HG03354 (cell line): ENCODE results near the gene ENTPD2.

ENCODE experiments used
- ATAC-seq: cut with Tn5 transposase; IDR thresholded peaks from one replicate; pipeline ENCODE4 v1.9.1; 2021; ENCODE audit warnings: mild to moderate bottlenecking; ENCODE audit not compliant: unreplicated experiment, poor library complexity, severe bottlenecking

Gene ENTPD2

DNA sequence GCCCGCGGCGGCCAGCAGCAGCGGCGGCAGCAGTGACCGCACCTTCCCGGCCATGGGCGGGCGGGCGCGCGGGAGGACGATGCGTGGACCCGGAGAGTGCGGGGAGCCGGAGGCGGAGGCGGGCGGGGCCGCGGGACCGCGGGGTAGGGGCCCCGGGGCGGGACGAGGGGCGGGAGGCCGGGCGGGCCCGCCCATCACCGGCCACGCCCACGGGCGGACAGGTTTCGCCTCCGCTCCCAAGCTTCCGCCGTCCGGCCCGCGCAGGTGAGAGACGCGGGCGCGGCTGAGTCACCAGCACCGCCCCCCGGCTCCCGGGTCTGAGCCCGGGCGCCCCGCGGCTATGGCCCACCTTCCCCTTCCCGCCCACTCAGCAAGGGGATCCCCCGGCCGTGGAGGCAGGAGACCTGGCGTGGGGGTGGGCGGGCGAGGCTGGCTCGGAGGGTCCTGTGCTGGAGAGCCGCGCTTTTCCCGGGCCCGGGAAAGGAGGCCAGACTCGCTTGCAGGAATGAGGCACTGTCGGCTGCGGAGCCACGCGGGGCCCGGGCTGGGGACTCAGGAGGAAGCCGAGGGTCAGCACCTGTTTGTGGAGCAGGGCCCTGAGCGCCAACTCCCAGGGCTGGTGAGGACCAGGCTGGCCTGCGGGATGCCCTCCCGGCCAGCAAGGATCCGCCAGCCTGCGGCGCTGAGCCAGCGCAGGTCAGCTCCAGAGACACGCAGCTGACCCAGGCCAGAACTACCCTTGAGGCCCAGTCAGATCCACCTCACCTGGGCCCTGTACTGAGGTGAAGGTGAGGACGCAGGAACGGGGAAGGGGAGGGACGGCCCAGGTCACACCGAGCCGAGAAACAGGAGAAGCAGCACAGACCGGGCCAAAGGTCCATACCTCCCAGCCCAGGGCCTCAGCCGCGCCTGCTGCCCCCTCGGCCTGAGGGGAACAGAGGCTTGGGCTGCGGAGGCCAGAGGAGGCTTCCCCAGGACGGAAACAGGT lies at the start of gene ENTPD2:
ENTPD2 (minus strand) TSS at position 118 of the 988 bp plus-strand sequence; CDS start at position 54, 64 bp downstream.
- no peak for ATAC-seq

DNA sequence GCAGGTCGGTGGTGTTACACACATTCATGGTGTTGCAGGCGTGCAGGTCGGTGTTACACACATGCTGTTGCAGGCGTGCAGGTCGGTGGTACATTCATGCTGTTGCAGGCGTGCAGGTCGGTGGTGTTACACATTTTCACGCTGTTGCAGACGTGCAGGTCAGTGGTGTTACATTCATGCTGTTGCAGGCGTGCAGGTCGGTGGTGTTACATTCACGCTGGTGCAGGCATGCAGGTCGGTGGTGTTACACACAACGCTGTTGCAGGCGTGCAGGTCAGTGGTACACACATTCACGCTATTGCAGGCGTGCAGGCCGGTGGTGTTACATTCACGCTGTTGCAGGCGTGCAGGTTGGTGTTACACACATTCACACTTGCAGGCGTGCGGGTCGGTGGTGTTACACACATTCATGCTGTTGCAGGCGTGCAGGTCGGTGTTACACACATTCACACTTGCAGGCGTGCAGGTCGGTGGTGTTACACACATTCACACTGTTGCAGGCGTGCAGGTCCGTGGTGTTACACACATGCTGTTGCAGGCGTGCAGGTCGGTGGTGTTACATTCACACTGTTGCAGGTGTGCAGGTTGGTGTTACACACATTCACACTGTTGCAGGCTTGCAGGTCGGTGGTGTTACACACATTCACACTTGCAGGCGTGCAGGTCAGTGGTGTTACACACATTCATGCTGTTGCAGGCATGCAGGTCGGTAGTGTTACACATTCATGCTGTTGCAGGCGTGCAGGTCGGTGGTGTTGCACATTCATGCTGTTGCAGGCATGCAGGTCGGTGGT lies 49.5 kb upstream of the ENTPD2 start:
- no peak for ATAC-seq

DNA sequence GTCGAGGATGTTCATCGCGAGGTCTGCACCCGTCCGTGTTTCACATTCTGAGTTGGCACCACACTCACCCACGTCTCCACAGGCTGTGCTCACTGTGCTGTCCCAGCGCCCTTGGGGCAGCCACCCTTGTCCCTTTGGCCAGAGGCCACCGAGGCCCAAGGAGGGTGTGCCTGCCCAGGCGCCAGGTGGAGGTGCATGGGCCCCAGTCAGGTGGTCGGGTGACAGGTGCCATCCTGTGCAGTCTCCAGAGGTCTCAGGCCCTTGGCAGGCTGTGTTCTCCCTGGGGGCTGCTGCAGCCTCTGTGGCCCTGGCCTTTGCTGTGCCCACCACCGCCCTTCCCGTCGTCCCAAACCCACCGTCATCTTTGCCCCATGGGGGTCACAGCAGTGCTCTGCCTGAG lies 45.4 kb upstream of the ENTPD2 start:
- ATAC-seq: no peak

DNA sequence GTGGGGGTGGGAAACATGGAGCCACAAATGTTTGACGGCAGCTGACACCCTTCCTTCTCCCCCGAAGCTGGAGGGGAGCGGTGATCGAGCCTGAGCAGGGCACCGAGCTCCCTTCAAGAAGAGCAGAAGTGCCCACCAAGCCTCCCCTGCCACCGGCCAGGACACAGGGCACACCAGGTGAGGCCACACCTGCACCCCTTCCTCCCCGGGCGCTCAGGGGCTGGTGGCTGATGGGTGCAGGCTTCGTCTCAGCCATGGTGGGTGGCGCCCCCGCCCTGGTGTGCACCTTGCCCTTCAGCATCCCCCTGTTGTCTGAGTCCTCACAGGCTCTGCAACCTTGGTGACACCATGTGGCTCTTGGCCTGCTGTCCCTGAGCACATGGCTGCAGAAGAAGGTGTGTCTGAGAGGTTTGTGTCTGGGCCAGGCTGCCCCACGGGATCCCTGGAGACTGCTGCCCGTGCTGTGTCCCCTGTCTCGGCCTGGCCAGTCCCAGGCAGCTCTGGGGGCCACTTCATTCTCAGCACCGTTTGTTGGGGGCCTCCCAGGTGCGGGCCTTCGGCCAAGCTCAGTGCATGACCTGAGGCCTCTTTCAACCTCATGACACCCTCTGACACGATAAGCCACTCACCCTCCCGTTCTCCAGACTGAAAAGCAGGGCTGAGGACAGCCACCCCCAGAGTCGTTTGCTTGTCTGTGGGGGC lies 44.1 kb upstream of the ENTPD2 start:
- no peak for ATAC-seq

DNA sequence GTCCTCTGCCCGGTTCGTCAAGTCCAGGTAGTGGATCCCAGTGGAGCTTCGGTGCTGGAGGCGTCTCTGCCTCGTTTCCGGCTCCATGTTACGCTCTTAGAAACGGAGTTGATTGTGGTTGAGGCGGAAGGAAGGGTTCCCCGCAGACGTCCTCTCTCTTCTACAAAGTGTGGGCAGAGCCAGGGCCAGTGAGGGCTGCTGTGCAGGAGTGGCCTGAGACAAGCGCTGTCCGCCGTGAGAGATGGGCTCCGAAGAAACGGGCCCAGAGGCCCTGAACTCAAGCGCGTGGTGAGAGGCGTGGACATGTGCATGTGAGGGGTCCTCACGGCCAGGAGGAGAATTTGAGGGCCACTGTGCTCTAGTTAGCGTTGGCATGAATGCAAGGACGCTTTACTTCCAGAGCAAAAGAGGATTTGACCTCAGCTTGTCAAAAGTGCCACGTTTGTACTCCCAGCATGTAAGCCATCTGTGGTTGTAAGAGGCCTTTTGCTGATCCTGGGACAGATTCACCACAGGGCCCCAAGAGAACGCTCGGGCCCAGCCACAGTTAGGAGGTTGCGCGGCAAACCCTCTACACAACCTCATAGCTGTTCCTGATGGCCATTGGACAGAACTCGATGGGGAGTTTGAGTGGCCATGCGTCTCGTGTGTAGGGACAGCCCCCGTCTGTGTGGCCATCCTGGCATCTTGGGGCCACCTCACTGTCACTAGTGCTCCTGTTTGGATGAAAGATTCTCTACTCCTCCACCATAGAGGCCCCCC lies 43.1 kb upstream of the ENTPD2 start:
- ATAC-seq: no peak

DNA sequence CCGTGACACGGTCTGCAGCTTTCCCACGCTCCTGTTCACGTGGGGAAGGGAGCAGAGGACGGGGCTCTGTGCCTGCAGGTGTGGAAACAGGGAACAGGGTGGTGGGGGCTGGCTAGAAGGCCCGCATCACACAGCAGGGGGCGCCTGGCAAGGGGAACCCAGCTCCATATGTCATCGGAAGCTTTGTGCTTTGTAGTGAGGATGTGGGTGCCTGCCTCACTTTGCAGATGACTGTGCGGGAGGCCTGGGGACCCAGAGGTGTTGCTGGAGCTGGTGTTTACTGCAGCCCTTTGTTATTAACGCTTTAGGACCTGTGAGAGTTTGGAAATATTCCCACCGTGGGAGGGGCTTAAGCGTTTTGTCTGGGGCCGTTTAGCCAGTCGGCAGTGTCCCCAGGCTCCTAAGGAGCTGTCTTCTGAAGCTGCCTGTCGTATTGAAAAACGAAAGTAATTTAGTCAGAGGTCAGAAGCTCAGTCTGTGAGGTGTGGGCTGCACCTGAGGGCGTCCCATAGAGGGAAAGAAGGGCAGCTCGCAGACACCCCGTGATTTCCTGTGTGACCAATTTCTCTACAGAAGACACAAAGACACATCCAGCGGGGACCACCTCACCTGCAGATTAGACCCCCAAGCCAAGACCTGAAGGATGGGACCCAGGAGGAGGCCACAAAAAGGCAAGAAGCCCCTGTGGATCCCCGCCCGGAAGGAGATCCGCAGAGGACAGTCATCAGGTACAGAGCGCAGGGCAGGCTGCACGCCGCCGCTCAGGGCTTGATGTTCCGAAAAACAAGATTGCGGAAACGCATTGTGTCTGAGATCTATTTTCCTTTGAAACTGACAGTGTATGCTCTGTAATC lies 42.0 kb upstream of the ENTPD2 start:
- no peak for ATAC-seq

DNA sequence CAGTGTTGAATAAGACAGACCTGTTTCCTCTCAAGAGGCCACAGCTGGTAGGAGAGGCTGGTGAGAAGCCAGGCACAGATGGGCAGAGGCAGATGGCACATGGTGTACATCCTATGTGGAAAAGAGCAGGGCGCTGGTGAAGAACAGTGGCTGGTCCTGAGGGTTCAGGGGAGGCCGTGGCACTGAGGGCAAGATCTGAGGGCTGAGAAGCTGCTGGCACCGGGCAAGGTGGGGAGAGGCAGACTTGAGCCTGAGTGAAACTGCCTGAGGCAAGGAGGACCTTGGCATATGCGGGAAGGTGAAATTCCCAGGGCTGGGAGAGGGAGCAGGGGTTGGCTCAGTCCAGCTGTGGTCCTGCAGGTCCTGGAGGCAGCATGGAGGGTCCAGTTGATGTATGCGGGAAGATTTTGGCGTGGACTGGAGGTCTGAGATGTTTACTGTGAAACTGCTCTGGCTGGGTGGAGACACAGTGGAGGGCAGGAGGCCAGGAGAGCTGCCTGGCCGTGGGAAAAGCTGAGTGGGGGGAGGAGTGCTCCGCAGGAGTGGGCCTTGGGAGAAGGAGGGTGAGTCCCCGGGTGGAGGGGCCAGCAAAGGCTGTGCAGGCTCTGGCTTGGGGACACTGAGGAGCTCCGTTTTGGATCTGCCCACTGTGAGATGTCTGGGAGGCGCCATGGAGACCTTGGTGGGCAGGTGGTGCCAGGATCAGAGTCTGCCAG lies 35.5 kb upstream of the ENTPD2 start:
- ATAC-seq: no peak

DNA sequence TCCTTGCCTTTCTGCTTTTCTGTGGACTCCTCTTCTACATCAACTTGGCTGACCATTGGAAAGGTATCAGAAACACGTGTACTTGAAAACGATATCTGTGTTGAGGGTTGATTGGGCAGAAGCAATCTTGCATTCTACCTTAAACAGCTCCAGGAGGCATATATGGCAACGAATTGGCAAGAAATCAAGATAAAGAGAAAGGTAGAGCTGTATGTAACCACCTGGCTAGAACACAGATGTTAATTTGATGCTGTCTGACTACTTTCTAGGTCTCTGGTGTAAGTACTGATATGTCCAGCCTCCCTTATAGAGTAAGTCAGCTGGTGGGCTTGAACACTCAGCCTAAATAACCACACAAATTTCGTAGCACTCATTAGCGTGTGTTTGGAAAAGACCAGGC lies 34.3 kb upstream of the ENTPD2 start:
- no peak for ATAC-seq

DNA sequence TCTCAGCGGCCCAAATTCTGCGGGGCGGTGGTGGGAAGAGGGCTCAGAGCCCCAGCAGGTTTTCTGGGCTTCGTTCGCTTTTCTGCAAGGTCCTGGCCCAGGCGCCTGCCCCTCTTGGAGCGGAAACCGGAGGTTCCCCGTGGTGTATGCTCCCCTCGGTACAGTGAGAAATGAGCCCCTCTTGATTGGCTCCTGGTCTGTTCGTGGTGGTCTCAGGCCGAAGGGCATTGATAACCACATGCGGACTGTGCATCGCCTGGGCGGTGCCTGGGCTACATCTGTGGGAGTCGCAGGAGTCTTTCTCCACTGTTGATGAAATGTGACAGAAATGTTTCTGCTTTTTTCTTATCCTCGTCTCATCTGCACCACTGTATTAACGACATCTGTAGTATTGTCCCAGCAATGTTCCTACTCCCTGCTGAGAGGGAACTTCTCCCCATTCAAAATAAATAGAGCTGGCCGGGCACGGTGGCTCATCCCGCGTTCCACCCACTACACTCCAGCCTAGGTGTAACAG lies 33.6 kb upstream of the ENTPD2 start:
- peak; percentile 2 for ATAC-seq

DNA sequence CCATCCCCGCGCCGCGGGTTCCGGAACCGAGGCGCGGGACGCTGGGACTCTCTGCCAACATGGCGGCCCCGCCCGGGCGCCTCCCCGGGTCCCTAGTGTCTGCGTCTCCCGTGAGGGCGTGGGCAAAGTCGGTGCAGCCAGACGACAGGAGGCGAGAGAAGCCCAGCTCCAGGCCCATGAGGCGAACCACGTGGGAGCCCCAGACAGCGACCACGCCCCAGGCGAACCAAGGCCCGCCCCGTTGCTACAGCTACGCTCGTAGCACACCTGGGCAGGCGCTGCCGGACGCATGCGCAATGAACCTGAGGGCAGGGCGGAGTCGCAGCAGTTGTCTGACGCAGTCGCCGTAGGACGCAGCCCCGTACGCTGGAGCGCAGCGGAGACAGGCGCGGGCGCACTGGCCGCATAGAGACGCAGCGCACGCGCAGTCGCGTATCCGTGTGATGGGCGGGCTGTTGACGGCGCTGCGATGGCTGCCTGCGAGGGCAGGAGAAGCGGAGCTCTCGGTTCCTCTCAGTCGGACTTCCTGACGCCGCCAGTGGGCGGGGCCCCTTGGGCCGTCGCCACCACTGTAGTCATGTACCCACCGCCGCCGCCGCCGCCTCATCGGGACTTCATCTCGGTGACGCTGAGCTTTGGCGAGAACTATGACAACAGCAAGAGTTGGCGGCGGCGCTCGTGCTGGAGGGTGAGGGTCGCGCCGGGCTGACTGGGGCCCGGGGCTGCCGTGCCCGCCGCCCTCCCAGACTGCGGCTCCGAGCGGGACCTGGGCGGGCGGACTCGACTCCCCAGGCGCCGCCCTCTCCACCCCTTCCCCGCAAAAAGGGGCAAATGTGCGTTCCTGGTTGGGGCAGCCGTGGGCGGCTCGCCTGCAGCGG lies 32.9 kb upstream of the ENTPD2 start, which contains the start of gene MAN1B1:
MAN1B1 (plus strand) TSS at position 455 of the 878 bp plus-strand sequence; CDS start at position 470, 15 bp downstream.
- peak; percentile 88 for ATAC-seq

DNA sequence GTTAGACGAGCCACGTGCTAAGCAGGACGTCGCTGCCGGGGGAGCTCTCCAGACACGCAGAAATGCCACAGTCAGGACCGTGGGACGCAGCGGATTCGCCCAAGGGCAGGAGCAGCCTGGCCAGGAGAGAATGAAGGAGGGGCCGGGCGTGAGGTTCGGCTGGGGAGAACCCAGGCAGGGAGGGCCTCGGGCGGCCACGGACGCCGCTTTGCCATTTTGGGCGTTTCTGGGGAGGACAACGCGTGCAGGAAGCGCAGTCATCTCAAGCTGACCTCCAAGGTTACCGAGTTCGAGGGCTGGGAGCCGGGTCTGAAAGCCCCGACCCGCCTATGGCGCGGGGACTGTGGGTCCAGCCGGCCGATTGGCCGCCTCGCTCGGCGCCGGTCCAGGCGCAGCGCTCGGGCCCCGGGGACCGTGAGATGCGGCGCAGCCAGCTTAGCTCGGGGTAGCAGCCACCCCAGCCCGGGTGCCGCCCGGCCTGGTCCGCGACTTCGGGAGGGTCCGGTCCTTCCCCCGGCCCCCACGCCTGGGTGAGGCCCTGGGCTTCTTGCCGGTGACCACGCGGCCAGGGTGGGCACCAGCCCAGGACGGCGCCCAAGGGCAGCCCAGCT lies 32.2 kb upstream of the ENTPD2 start:
- ATAC-seq: peak; percentile 12

DNA sequence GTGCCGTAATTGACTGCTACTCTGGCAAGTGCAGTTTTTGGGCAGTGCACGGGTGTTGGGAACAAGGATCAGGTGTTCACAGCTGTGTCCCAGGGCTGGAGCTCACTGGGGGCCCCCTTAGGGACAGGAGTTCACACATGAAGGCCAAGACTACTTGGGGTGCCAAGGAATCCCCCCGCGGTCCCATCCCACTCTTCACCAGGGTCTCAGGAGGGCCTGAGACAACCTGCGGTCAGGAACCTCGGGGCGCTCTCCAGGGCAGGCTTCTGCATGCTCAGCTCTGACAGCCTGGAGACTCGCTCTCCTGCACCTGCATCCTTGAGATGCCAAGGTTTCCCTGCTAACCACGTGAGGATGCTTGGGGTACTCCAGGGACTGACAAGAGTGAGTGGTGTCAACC lies 30.7 kb upstream of the ENTPD2 start:
- ATAC-seq: no peak

DNA sequence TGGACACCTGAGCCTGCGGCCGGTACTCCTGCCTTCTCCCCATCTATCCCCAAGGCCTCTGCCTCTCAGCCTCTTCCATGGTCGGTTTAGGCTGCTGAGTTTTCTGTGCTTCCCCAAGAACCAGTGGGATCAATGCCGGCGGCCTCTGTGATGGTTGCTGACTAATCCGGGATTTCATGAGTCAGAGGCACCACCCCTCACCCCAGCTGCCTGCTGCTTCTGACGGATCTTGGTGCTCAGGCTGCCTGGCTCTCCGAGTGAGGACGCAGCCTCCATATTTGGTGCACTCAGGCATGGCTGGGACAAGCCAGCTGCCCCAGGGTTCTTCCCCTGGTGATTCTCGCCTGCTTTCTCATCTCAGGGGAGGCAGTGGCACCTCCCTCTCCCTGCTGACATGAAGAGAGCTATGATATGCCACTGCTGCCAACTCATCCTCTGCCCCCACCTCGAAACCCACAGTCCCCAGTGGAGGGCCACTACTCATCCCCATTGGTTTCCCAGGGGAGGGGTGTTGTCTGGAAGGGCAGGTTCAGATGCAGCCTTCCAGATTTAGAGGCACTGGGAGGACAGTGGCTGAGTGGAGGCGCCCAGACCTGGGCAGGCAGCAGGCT lies 29.6 kb upstream of the ENTPD2 start:
- ATAC-seq: no peak

DNA sequence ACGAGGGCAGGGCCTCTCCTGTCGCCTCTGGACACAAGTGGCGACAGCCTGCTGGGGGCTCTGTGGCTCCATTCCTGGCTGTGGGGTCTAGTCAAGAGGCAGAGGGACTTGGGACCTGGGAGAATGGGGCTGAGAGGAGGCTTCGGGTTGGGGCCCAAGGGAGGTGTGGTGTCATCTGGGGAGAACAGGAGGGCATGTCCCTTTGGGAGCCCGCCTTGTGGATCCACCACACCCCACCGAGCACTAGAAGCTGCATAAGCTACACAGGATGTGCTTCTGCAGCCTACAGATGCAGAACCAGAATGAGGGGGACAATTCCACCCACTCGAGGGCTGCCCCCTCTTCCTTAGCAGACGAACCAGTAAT lies 29.0 kb upstream of the ENTPD2 start:
- ATAC-seq: no peak

DNA sequence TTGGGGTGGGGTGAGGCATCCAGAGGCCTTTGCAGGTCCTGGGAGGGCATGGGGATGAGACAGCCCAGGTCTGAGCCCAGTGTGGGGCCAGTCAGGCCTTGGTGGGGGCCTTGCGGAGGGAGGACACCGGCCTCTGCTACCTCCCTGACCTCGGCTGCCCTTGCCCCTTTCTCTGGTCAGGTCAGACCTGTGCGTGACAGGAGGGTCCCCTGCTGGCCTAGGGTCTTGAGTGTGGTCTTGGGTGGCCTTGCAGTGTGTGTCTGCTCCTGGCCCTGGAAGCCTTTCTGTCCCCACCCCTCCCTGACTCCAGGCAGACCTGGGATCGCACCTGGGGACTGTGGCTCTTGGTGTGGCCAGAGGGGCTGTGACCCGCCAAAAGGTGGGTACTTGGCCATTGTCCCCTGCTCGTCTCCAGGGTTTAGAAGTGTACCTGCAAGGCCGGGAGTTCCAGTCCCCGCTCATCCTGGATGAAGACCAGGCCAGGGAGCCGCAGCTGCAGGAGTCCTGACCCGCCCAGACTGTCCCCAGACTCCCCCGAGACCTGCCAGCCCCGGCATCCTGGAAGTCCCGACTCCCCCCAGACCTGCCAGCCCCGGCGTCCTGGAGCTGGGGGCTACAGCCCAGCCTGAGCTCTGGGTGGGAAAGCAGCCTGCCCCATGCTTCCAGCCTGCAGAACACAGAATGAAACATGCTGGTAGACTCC lies 28.5 kb upstream of the ENTPD2 start:
- ATAC-seq: no peak
